Kidney epithelial cell (primary cell): Measurements from ENCODE around the gene CDX2. TPM values are rescaled to one million over a fixed set of nuclear protein-coding genes. Genes with fewer than 3 reads are reported as not detected.

ENCODE experiments used
- DNase-seq: peaks from one replicate; pipeline ENCODE4 v3.0.0-alpha.2; 2010; ENCODE audit warnings: low read depth
- H3K27me3 ChIP-seq: 2 replicates; pipeline ENCODE4 v1.6.0; 2011; ENCODE audit warnings: low read length; ENCODE audit not compliant: control insufficient read depth, insufficient read depth
- H3K36me3 ChIP-seq: 2 replicates; pipeline ENCODE4 v1.5.1; 2011; ENCODE audit warnings: low read length; ENCODE audit not compliant: control insufficient read depth, insufficient read depth
- H3K4me3 ChIP-seq: 2 replicates; pipeline ENCODE4 v1.5.1; 2011; ENCODE audit warnings: low read depth, mild to moderate bottlenecking, control low read depth, low read length
- CTCF ChIP-seq: IDR thresholded peaks from 2 replicates; pipeline ENCODE4 v1.5.1; 2011; ENCODE audit warnings: mild to moderate bottlenecking, moderate library complexity, low read length, control low read depth, inconsistent platforms; ENCODE audit not compliant: insufficient read depth, poor library complexity, severe bottlenecking
- total RNA-seq: library from RNA; depleted of rRNA; stranded (reverse); fragments of >200 nt; gene quantifications from 2 replicates; pipeline ENCODE4 v1.2.3, GENCODE V29; 2015

CDX2 gene
- total RNA-seq, 1 donor from 2014 or later, result not detected

- Histone ChIP-seq H3K36me3 (no peaks in the 10 kb centered on the region), H3K4me3 (no peak overlapping the region), H3K27me3 (peaks cover 92% of the 10 kb centered on the region)
- no peak for DNase-seq
- TF ChIP-seq CTCF, result no peak
Observed at GRCh38 chr13:27921421-27921960, 47.6 kb downstream of the CDX2 start.

GRCh38 chr13:27920677-27921420 lies 48.3 kb downstream of the CDX2 start:
- DNase-seq, result no peak
- no peak for TF ChIP-seq CTCF
- H3K36me3 ChIP-seq, result no peaks in the 10 kb centered on the region
- H3K4me3 ChIP-seq, result no peak overlapping the region
- H3K27me3 ChIP-seq, result peaks cover 89% of the 10 kb centered on the region

GRCh38 chr13:27919934-27920676 lies 49.0 kb downstream of the CDX2 start, which contains the start of gene PDX1:
PDX1 (plus strand) TSS chr13:27920000; CDS start chr13:27920139, 139 bp downstream.
- TF ChIP-seq CTCF, result no peak
- no peak for DNase-seq
- H3K27me3 ChIP-seq, result peaks cover 87% of the 10 kb centered on the region
- H3K4me3 ChIP-seq, result no peak within 1 kb of the TSS
- no peaks in the 10 kb centered on the region for H3K36me3 ChIP-seq

DNA sequence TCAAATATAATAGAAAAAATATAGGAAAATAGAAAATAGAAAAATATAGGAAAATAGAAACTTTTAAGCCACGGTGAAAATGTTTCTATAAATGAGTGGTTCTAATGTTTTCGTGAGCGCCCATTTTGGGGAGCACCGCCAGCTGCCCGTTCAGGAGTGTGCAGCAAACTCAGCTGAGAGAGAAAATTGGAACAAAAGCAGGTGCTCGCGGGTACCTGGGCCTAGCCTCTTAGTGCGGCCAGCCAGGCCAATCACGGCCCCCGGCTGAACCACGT lies 49.5 kb downstream of the CDX2 start:
- TF ChIP-seq CTCF, result no peak
- no peaks in the 10 kb centered on the region for H3K36me3 ChIP-seq
- peaks cover 82% of the 10 kb centered on the region for H3K27me3 ChIP-seq
- H3K4me3 ChIP-seq, result no peak overlapping the region
- no peak for DNase-seq

DNA sequence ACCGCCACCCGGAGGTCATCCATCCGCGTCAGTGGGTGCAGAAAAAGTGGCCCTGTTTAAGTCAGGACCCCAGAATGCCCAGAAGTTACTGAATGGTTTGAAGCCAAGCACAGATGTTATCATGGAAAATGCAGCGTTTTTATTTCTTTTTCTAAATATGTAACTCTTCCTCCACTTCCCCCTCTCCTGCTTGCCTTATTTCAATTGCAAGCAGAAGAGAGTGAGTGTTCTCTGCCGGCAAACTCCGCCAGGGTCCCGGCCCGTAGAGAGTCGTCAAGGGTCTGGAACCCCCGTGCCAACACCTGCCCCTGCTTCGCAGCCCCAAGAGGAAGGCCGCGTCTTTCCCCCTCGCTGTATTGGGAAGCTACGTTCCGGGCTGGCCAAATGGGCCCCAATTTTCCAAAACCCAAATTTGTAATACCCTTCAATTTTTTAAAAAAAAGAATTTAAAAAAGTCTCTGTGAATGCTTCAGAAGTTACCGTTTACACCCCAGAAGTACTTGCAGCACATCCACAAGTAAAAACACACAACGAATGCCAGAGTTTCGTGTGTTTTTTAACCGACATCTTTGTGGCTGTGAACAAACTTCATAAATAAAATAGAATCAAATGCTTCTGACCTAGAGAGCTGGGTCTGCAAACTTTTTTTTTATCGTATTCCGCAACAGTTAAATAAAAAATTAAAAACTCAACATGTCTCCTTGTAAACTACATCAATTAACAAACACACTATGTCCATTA lies 50.0 kb downstream of the CDX2 start:
- Histone ChIP-seq H3K36me3 (no peaks in the 10 kb centered on the region), H3K4me3 (no peak overlapping the region), H3K27me3 (peaks cover 77% of the 10 kb centered on the region)
- no peak for TF ChIP-seq CTCF
- no peak for DNase-seq
